GM12878 (cell line): ENCODE measurements around the gene POLA2. TPM values are rescaled to one million over a fixed set of nuclear protein-coding genes. Genes with fewer than 3 reads are reported as not detected.

Source experiments
- ATAC-seq: fragments of 200-7000 bp; cut with Tn5 transposase; 3 replicates; pipeline ENCODE4 v1.9.1; 2020; ENCODE audit warnings: mild to moderate bottlenecking, moderate library complexity
- BruUV-seq: library from RNA; stranded (reverse); fragments of 400-500 nt; replicated peaks from 2 replicates; lab custom pipeline; 2021; lab: Mats Ljungman, UMichigan
- CTCF ChIA-PET: fragments of 300-600 bp; sonication (Branson Sonifier 250); formaldehyde crosslinking; extraction: SDS; loops from one replicate; lab custom pipeline; 2021; ENCODE audit warnings: inconsistent platforms; lab: Yijun Ruan, JAX
- POLR2A ChIA-PET: fragments of 350-600 bp; formaldehyde crosslinking; extraction: SDS; loops from one replicate; lab custom pipeline; 2021; ENCODE audit warnings: inconsistent platforms; lab: Charles Lee
- RAD21 ChIA-PET: fragments of 300-600 bp; sonication (Branson Sonifier 250); formaldehyde crosslinking; loops from one replicate; lab custom pipeline; 2023; ENCODE audit warnings: antibody characterized with exemption; ENCODE audit not compliant: unreplicated experiment; lab: Charles Lee
- SMC1A ChIA-PET: fragments of 300-600 bp; sonication (Branson Sonifier 250); formaldehyde crosslinking; loops from one replicate; lab custom pipeline; 2023; ENCODE audit not compliant: unreplicated experiment, uncharacterized antibody; lab: Charles Lee
- DNase-seq: peaks from one replicate; pipeline ENCODE4 v3.0.0-alpha.2; 2011; ENCODE audit warnings: low read depth, low spot score
- FAIRE-seq: peaks from 3 replicates; lab custom pipeline; 2011; peaks lifted over from hg19 to GRCh38; lab: Jason Lieb, UNC
- H2AFZ ChIP-seq: 2 replicates; pipeline ENCODE4 v1.6.0; 2011; ENCODE audit warnings: low read depth, low read length, control low read depth; ENCODE audit not compliant: control insufficient read depth
- H3K27ac ChIP-seq: 2 replicates; pipeline ENCODE4 v1.5.1; 2011; ENCODE audit warnings: control low read depth; ENCODE audit not compliant: control insufficient read depth, insufficient read depth
- H3K27me3 ChIP-seq, 2 experiments: replicated peaks in 1 of 2; 2 replicates each; pipeline versions ENCODE4 v1.6.0 to v1.6.1; 2011; ENCODE audit warnings: low read length in 1 of 2; ENCODE audit not compliant: control insufficient read depth in 2 of 2, insufficient read depth in 2 of 2
- H3K36me3 ChIP-seq, 2 experiments: 2 replicates each; pipeline ENCODE4 v1.5.1; 2011; ENCODE audit warnings: low read length in 1 of 2; ENCODE audit not compliant: control insufficient read depth in 2 of 2, insufficient read depth in 2 of 2
- H3K4me1 ChIP-seq: 2 replicates; pipeline ENCODE4 v1.6.1; 2011; ENCODE audit warnings: mild to moderate bottlenecking, low read length, moderate library complexity, mixed read lengths; ENCODE audit not compliant: control insufficient read depth, insufficient read depth
- H3K4me2 ChIP-seq: 2 replicates; pipeline ENCODE4 v1.6.0; 2011; ENCODE audit warnings: control low read depth; ENCODE audit not compliant: control insufficient read depth, insufficient read depth
- H3K4me3 ChIP-seq: fragments of 200-600 bp; sonication (generic); 2 replicates; pipeline ENCODE4 v1.5.1; 2016
- H3K79me2 ChIP-seq: 2 replicates; pipeline ENCODE4 v1.6.0; 2011; ENCODE audit warnings: low read length; ENCODE audit not compliant: control insufficient read depth, insufficient read depth
- H3K9ac ChIP-seq: 2 replicates; pipeline ENCODE4 v1.8.0; 2011; ENCODE audit warnings: low read length, control low read depth, mixed read lengths; ENCODE audit not compliant: control insufficient read depth, insufficient read depth
- H3K9me3 ChIP-seq: replicated peaks from 3 replicates; pipeline ENCODE4 v1.5.1; 2011; ENCODE audit warnings: mild to moderate bottlenecking, low read length; ENCODE audit not compliant: control insufficient read depth, insufficient read depth
- H4K20me1 ChIP-seq: 2 replicates; pipeline ENCODE4 v1.6.0; 2011; ENCODE audit not compliant: control insufficient read depth, insufficient read depth
- ATF7 ChIP-seq: fragments of 450-650 bp; IDR thresholded peaks from 2 replicates; pipeline ENCODE4 v1.6.1; 2016; ENCODE audit warnings: low read depth, mild to moderate bottlenecking
- BMI1 ChIP-seq: fragments of 450-650 bp; IDR thresholded peaks from 2 replicates; pipeline ENCODE4 v1.6.1; 2016; ENCODE audit warnings: mild to moderate bottlenecking, moderate library complexity, borderline replicate concordance
- BRCA1 ChIP-seq: IDR thresholded peaks from 2 replicates; pipeline ENCODE4 v1.6.1; 2011; ENCODE audit warnings: low read depth, low read length, improper control_type of control experiment
- CHD2 ChIP-seq: IDR thresholded peaks from 2 replicates; pipeline ENCODE4 v1.6.1; 2011; ENCODE audit warnings: low read depth, low read length, improper control_type of control experiment, borderline replicate concordance
- EGR1 ChIP-seq, 2 experiments: IDR thresholded peaks; 1 replicate in 1 of 2; 2 replicates in 1 of 2; pipeline ENCODE4 v1.6.1; 2011 to 2012; ENCODE audit warnings: low read depth in 2 of 2, low read length in 2 of 2, borderline replicate concordance in 1 of 2, mild to moderate bottlenecking in 1 of 2, moderate library complexity in 1 of 2
- GABPA ChIP-seq: IDR thresholded peaks from 2 replicates; pipeline ENCODE4 v1.6.1; 2014; ENCODE audit warnings: antibody characterized with exemption, low read depth, mild to moderate bottlenecking, inconsistent platforms
- IKZF1 ChIP-seq: fragments of 450-650 bp; conservative IDR thresholded peaks from 2 replicates; pipeline ENCODE4 v1.6.1; 2017; ENCODE audit warnings: antibody characterized with exemption, mild to moderate bottlenecking
- KDM1A ChIP-seq: fragments of 200-600 bp; sonication (generic); IDR thresholded peaks from 2 replicates; pipeline ENCODE4 v1.6.1; 2016; ENCODE audit warnings: borderline replicate concordance
- NBN ChIP-seq: fragments of 450-650 bp; IDR thresholded peaks from 2 replicates; pipeline ENCODE4 v1.6.1; 2016
- RUNX3 ChIP-seq: IDR thresholded peaks from 2 replicates; pipeline ENCODE4 v1.6.1; 2012; ENCODE audit warnings: low read length, inconsistent platforms
- WGBS: methylation state at CpG from one replicate; pipeline ENCODE4 v1.1.6; 2016; ENCODE audit warnings: low lambda C conversion rate; ENCODE audit not compliant: insufficient replicate concordance, insufficient coverage; ENCODE audit errors: missing lambda C conversion rate; 5-methylcytosine and 5-hydroxymethylcytosine counted together
- in situ Hi-C: fragments of 300-500 bp; cut with MboI; formaldehyde crosslinking; loops from 9 replicates; pipeline ENCODE4 v1.14.3; 2018; ENCODE audit warnings: mixed read lengths
- intact Hi-C: fragments of 100-400 bp; cut with micrococcal nuclease; formaldehyde crosslinking; loops from one replicate; pipeline ENCODE4 v1.14.2; 2022; ENCODE audit not compliant: unreplicated experiment
- polyA plus RNA-seq, 11 experiments: library from polyadenylated mRNA; depleted of rRNA in 4 of 11; unstranded in 6 of 11; stranded (reverse) in 5 of 11; fragments of >200 nt; fragmentation: Nextera tagmentation in 4 of 11; fragmentation: Illumina TruSeq in 1 of 11; extraction: Ambion mirVana in 4 of 11; extraction: Trizol in 1 of 11; gene quantifications; 1 replicate in 1 of 11; 2 replicates in 10 of 11; pipeline versions ENCODE4 v1.2.1 to v1.2.3, GENCODE V29; 2011 to 2016; ENCODE audit warnings: inconsistent platforms in 2 of 11, missing spikeins in 2 of 11, low read depth in 1 of 11
- total RNA-seq, 4 experiments: library from RNA; depleted of rRNA in 3 of 4; stranded (reverse); fragments of >200 nt in 3 of 4; fragmentation: Illumina TruSeq in 1 of 4; extraction: Trizol in 1 of 4; gene quantifications; 2 replicates each; pipeline versions ENCODE4 v1.2.1 to v1.2.3, GENCODE V29; 2013 to 2021

Gene POLA2
- total and polyA plus RNA-seq, 10 of the 15 experiments (the other 5 are each of a cell fraction or from before 2014, with no cell fraction given): 4.2 to 121 (median 56.2) TPM

- peak overlapping the region; percentile 99 for H3K4me3 ChIP-seq
- H3K79me2 ChIP-seq: peaks cover 45% of the 10 kb centered on the region
- H3K27me3 ChIP-seq: no peaks in the 10 kb centered on the region
- H3K9ac ChIP-seq: peak overlapping the region; percentile 92
- H3K4me1 ChIP-seq: peaks cover 5% of the 10 kb centered on the region; the same call in 1 of the 2 replicates
- no peaks in the 10 kb centered on the region; the same call in 1 of the 2 replicates for H4K20me1 ChIP-seq
- in situ Hi-C loops: no loop called here
- ChIA-PET POLR2A (interaction anchor here (0.7 to 3.4 kb wide), 11 partner anchors 9 to 1056 kb away, joined by 3 to 19 read pairs (median 4); partner anchors contain the start of genes FRMD8, MALAT1 and POLA2), RAD21 (interaction anchor here (0.6 to 4.5 kb wide), 10 partner anchors 15 to 618 kb away, joined by 3 to 26 read pairs (median 5); partner anchors contain the start of gene CDC42EP2), CTCF (interaction anchor here (0.5 to 9.3 kb wide), 10 partner anchors 17 to 370 kb away, joined by 3 to 261 read pairs (median 5); partner anchors contain the start of genes CDC42EP2 and POLA2), SMC1A (interaction anchor here (0.8 to 2.6 kb wide), 8 partner anchors 10 to 210 kb away, joined by 3 to 8 read pairs (median 4); partner anchors contain the start of gene TIGD3)
- no TSS peak for BruUV-seq
- intact Hi-C loops: loop anchor here (5.0 to 10.0 kb wide), 2 partner anchors 72 to 220 kb away; partner anchors contain the start of genes POLA2, TM7SF2 and ZNHIT2
- H3K36me3 ChIP-seq: peaks cover under 1 to 2% of the 10 kb centered on the region in 2 experiments
- WGBS: 2% methylated on average over 5 of the region's 5 CpGs
- H2AFZ ChIP-seq: no peak overlapping the region; the same call in 1 of the 2 replicates
- DNase-seq: no peak
- TF ChIP-seq NBN (0 out of 2 replicates have a peak, but pooled peaks have one; percentile 28), ATF7 (no peak), CHD2 (no peak), RUNX3 (peak; percentile 28; the same call in 1 of the 2 replicates)
- H3K4me2 ChIP-seq: peak overlapping the region; percentile 97
- FAIRE-seq: no peak
- H3K27ac ChIP-seq: peak overlapping the region; percentile 82
- ATAC-seq: peak; percentile 3; the same call in 1 of the 3 replicates
- no peaks in the 10 kb centered on the region for H3K9me3 ChIP-seq
These were observed 73.0 kb downstream of the POLA2 start for GRCh38 chr11:65334696-65335295.

GRCh38 chr11:65338676-65339075 lies 76.9 kb downstream of the POLA2 start:
- WGBS: 82% methylated on average over 7 of the region's 7 CpGs
- H3K4me2 ChIP-seq: no peak overlapping the region
- no peak overlapping the region for H2AFZ ChIP-seq
- no peak overlapping the region for H3K4me3 ChIP-seq
- H3K27ac ChIP-seq: no peak overlapping the region
- peaks cover 12 to 24% of the 10 kb centered on the region in 2 experiments for H3K36me3 ChIP-seq
- intact Hi-C loops: loop anchor here (10.0 kb wide), 1 partner anchor 224 kb away; the partner anchor contains the start of genes TM7SF2 and ZNHIT2
- H4K20me1 ChIP-seq: no peaks in the 10 kb centered on the region; the same call in 1 of the 2 replicates
- H3K27me3 ChIP-seq: no peaks in the 10 kb centered on the region
- H3K9ac ChIP-seq: no peak overlapping the region; the same call in 1 of the 2 replicates
- no peak for FAIRE-seq
- ChIA-PET POLR2A (interaction anchor here (2.1 kb wide), 1 partner anchor 9 kb away, joined by 7 read pairs; no protein-coding TSS in a partner anchor), SMC1A (interaction anchor here (0.7 to 1.2 kb wide), 3 partner anchors 10 to 138 kb away, joined by 3 to 4 read pairs (median 3); no protein-coding TSS in a partner anchor), CTCF (interaction anchor here (0.8 to 4.0 kb wide), 6 partner anchors 9 to 113 kb away, joined by 3 to 31 read pairs (median 5); partner anchors contain the start of gene CDC42EP2), RAD21 (no interaction called here)
- no peak for DNase-seq
- TF ChIP-seq KDM1A (no peak), BMI1 (no peak), GABPA (no peak), EGR1 (IDR thresholded peaks at IDR 0.05; ENCODE audit: borderline replicate concordance in 1 of 2, low read depth in 2 of 2, low read length in 2 of 2) (no peak), BRCA1 (no peak), IKZF1 (no peak)
- 0 out of 2 replicates have a peak, but pooled peaks cover 4% of the 10 kb centered on the region for H3K4me1 ChIP-seq
- in situ Hi-C loops: no loop called here
- BruUV-seq: no TSS peak
- no peak for ATAC-seq
- peaks cover 45% of the 10 kb centered on the region for H3K79me2 ChIP-seq
- H3K9me3 ChIP-seq: no peaks in the 10 kb centered on the region
